Measurements from ENCODE around the gene TTC17.

- TF ChIP-seq RFX5 (IDR thresholded peaks at IDR 0.05; ENCODE audit: low read depth, low read length), result no peak
- no peak for TF ChIP-seq POLR2A (IDR thresholded peaks at IDR 0.05; ENCODE audit: low read depth, low read length)
- TF ChIP-seq CTCF (conservative IDR thresholded peaks at IDR 0.05; ENCODE audit: low read depth, low read length), result no peak
- TF ChIP-seq RAD21 (IDR thresholded peaks at IDR 0.05; ENCODE audit: low read length), result no peak
- no peak for TF ChIP-seq MXI1 (IDR thresholded peaks at IDR 0.05; ENCODE audit: borderline replicate concordance, low read depth, low read length)
- TF ChIP-seq USF2 (IDR thresholded peaks at IDR 0.05; ENCODE audit: low read depth, low read length), result no peak
- no peak for TF ChIP-seq RCOR1 (IDR thresholded peaks at IDR 0.05; ENCODE audit: insufficient replicate concordance, low read length)
- TF ChIP-seq FOS (IDR thresholded peaks at IDR 0.05; ENCODE audit: low read depth, low read length), result no peak
- no peak for TF ChIP-seq CEBPB (IDR thresholded peaks at IDR 0.05; ENCODE audit: low read depth, low read length)
- no peak for TF ChIP-seq CHD1 (IDR thresholded peaks at IDR 0.05; ENCODE audit: low read depth, low read length)
- no peak for TF ChIP-seq ELK1 (IDR thresholded peaks at IDR 0.05; ENCODE audit: borderline replicate concordance, low read depth, low read length)
- no peak for TF ChIP-seq SMC3 (IDR thresholded peaks at IDR 0.05; ENCODE audit: low read depth, low read length)
Measured at GRCh38 chr11:43408277-43408676, 49.6 kb downstream of the TTC17 start.
